ENCODE measurements around the gene STIMATE.

DNA sequence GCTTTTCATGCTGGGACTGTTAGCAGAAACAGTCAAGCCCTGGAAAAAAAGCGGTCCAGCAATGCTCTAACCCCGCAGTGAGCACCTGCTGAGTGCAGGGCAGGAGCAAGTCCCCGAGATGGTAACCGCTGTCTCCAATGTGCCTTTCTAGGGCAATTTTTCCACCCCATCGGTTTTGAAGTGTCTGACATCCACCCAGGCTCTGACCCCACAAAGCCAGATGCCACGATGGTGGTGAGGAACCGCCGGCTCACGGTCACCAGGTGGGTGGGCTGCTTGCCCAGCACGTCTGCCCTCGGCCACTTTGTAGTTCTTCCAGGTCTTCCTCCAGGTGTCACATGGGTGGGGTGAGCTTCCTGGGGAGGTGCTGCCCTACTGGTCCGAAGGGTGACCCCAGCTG, 106.0 kb downstream of the STIMATE start:
- TF ChIP-seq, protein P1, sequence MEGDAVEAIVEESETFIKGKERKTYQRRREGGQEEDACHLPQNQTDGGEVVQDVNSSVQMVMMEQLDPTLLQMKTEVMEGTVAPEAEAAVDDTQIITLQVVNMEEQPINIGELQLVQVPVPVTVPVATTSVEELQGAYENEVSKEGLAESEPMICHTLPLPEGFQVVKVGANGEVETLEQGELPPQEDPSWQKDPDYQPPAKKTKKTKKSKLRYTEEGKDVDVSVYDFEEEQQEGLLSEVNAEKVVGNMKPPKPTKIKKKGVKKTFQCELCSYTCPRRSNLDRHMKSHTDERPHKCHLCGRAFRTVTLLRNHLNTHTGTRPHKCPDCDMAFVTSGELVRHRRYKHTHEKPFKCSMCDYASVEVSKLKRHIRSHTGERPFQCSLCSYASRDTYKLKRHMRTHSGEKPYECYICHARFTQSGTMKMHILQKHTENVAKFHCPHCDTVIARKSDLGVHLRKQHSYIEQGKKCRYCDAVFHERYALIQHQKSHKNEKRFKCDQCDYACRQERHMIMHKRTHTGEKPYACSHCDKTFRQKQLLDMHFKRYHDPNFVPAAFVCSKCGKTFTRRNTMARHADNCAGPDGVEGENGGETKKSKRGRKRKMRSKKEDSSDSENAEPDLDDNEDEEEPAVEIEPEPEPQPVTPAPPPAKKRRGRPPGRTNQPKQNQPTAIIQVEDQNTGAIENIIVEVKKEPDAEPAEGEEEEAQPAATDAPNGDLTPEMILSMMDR (tag by site-specific recombination; IDR thresholded peaks at IDR 0.05), result no peak
- TF ChIP-seq, protein P2, sequence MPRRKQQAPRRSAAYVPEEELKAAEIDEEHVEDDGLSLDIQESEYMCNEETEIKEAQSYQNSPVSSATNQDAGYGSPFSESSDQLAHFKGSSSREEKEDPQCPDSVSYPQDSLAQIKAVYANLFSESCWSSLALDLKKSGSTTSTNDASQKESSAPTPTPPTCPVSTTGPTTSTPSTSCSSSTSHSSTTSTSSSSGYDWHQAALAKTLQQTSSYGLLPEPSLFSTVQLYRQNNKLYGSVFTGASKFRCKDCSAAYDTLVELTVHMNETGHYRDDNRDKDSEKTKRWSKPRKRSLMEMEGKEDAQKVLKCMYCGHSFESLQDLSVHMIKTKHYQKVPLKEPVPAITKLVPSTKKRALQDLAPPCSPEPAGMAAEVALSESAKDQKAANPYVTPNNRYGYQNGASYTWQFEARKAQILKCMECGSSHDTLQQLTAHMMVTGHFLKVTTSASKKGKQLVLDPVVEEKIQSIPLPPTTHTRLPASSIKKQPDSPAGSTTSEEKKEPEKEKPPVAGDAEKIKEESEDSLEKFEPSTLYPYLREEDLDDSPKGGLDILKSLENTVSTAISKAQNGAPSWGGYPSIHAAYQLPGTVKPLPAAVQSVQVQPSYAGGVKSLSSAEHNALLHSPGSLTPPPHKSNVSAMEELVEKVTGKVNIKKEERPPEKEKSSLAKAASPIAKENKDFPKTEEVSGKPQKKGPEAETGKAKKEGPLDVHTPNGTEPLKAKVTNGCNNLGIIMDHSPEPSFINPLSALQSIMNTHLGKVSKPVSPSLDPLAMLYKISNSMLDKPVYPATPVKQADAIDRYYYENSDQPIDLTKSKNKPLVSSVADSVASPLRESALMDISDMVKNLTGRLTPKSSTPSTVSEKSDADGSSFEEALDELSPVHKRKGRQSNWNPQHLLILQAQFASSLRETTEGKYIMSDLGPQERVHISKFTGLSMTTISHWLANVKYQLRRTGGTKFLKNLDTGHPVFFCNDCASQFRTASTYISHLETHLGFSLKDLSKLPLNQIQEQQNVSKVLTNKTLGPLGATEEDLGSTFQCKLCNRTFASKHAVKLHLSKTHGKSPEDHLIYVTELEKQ (tag by site-specific recombination; IDR thresholded peaks at IDR 0.05; ENCODE audit: borderline replicate concordance), result no peak
- no peak for TF ChIP-seq ZNF416 (tag by site-specific recombination; IDR thresholded peaks at IDR 0.05)
- TF ChIP-seq, protein P3, sequence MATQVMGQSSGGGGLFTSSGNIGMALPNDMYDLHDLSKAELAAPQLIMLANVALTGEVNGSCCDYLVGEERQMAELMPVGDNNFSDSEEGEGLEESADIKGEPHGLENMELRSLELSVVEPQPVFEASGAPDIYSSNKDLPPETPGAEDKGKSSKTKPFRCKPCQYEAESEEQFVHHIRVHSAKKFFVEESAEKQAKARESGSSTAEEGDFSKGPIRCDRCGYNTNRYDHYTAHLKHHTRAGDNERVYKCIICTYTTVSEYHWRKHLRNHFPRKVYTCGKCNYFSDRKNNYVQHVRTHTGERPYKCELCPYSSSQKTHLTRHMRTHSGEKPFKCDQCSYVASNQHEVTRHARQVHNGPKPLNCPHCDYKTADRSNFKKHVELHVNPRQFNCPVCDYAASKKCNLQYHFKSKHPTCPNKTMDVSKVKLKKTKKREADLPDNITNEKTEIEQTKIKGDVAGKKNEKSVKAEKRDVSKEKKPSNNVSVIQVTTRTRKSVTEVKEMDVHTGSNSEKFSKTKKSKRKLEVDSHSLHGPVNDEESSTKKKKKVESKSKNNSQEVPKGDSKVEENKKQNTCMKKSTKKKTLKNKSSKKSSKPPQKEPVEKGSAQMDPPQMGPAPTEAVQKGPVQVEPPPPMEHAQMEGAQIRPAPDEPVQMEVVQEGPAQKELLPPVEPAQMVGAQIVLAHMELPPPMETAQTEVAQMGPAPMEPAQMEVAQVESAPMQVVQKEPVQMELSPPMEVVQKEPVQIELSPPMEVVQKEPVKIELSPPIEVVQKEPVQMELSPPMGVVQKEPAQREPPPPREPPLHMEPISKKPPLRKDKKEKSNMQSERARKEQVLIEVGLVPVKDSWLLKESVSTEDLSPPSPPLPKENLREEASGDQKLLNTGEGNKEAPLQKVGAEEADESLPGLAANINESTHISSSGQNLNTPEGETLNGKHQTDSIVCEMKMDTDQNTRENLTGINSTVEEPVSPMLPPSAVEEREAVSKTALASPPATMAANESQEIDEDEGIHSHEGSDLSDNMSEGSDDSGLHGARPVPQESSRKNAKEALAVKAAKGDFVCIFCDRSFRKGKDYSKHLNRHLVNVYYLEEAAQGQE (tag by site-specific recombination; IDR thresholded peaks at IDR 0.05), result no peak

Data from HEK293 (cell line).